GM12874 (cell line): ENCODE data around the gene TMED8.

ENCODE experiments used
- TF ChIP-seq, protein P1 (sequence below): IDR thresholded peaks from 2 replicates; pipeline ENCODE4 v1.5.1; 2011; ENCODE audit warnings: low read depth, mild to moderate bottlenecking, control low read depth, low read length, moderate library complexity; ENCODE audit not compliant: insufficient read depth

The TMED8 gene

DNA sequence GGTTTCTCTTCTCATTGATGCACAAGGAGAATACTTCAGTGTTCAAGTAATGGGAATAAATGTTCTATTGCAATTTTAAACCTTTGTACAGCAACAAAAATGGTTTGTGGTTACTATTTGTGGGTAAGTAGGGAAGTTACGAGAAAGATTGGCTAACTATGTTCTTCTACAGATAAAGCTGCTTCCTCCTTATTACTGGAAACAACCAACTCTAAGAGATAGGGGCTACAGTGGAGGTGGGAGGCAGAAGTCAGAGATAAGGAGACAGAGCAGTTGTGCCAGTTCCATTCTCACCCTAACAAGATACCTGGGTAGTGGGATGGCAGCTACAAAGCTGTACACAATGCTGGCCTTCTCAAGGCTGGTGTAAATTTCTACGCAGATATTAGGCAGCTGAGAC is 30.3 kb upstream of the TMED8 start:
- TF ChIP-seq, protein P1, sequence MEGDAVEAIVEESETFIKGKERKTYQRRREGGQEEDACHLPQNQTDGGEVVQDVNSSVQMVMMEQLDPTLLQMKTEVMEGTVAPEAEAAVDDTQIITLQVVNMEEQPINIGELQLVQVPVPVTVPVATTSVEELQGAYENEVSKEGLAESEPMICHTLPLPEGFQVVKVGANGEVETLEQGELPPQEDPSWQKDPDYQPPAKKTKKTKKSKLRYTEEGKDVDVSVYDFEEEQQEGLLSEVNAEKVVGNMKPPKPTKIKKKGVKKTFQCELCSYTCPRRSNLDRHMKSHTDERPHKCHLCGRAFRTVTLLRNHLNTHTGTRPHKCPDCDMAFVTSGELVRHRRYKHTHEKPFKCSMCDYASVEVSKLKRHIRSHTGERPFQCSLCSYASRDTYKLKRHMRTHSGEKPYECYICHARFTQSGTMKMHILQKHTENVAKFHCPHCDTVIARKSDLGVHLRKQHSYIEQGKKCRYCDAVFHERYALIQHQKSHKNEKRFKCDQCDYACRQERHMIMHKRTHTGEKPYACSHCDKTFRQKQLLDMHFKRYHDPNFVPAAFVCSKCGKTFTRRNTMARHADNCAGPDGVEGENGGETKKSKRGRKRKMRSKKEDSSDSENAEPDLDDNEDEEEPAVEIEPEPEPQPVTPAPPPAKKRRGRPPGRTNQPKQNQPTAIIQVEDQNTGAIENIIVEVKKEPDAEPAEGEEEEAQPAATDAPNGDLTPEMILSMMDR, result no peak

DNA sequence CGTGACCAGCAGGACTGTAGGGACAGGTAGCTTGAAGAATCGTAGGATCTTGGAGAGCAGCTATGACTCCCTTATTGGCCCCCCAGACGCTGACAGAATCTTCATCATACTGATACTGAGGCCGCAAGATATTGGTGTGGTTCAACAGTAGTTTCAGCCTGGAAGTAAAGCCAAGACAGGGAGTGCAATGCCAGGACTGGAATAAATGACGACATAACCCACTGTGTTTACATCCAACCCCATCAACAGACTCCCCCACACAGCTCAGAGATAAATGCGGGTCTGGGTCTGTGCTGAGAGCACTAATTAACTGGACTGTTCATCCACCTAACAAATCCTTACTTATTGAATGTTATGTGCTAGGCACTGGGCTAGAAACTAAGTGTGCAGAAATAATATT is 29.8 kb upstream of the TMED8 start:
- TF ChIP-seq, protein P1, result no peak

DNA sequence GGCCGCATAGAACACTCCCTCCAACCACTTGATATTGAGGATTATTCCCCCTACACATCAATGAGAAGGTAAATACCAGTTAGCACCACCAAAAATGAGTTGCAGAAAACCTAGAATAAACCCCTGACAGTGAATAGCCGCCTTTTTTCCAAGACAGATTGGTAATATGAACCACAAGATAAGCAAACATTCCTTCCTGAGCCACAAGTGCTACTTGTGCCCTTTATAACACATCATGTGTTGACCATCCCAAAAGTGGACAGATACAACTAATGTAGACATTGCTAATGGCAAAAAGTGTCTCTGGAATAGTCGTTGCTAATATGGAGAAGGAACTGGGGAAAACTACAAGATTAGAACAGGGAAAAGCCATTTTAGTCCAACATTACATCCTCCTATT is 29.2 kb upstream of the TMED8 start:
- TF ChIP-seq, protein P1, result no peak

DNA sequence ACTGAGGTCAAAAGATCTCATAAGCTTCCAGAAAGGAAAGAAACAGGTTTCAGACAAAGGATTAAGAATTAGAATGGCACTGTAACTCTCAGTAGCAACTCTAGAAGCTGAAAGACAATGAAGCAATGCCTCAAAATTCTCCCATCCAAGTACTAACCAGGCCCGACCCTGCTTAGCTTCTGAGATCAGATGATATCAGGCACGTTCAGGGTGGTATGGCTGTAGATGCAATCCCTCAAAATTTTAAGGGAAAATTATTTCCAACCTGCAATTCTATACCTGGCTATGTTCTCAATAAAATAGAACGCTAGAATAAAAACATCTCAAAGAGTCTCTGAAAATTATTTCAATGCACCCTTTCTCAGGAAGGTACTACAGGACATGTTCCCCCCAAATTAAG is 26.9 kb upstream of the TMED8 start:
- TF ChIP-seq, protein P1, result no peak

DNA sequence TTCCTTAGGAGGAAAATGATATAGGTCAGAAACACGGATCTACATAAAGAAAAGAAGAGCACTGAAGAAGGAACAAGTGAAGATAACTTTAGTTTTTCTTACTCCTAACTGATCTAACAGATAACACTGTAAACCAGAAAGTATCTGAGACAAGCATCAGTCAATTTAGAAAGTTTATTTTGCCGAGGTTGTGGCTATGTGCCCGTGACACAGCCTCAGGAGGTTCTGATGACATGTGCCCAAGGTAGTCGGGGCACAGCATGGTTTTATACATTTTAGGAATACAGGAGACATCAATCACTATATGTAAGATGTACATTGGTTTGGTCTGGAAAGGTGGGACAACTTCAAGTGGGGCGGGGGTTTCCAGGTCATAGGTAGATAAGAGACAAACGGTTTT is 23.3 kb upstream of the TMED8 start:
- TF ChIP-seq, protein P1, result no peak

DNA sequence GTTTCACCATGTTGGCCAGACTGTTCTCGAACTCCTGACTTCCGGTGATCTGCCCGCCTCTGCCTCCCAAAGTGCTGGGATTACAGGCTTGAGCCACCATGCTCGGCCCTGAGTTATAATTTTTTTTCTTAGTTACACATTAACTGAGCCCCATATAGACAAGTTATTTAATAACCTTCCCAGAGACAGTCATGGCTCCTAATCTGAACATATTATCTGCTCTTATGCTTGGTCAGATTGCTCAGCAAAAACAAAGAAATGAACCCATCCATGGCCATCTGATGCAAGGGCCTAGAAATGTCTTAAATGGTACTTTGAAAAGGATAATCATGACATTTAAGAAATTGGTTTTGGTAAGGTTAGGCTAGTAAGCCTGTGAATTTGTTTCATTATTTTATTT is 13.3 kb upstream of the TMED8 start:
- TF ChIP-seq, protein P1, result no peak

DNA sequence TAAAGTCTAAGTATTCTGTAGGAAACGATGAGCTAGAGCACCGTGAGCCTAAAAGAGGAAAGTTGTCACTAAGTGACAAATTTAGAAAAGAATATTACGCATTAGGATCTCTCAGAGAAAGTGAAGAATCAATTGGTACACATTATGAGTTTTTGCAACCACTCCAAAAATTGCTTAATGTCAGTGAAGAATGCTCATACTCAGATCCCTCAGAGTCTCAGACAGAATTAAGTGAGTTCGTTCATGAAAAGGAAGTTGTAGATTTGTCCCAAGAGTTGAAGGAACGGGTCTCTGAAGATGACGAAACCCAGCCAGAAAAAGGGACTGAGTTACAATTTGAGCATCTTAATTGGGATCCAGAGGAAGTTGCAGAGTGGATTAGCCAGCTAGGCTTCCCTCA is 1.8 kb upstream of the TMED8 start:
- TF ChIP-seq, protein P1, result no peak

DNA sequence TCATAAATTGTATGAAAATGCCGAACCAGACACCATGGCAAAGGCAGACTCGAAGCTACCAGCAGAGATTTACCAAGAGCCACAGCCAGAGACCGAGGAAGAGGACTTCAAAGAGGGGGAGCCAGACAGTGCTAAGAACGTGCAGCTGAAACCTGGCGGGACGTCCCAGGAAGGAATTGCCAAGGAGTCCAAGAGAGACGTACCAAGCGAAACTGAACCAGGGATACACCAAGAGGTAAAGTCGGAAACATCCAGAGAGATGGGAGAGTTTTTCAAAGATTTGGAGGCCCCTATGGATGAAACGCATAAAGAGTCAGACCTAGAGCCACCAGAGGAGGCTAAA is 579 bp upstream of the TMED8 start:
- TF ChIP-seq, protein P1, result no peak
